22Rv1 (cell line): ENCODE measurements around the gene ACCS.

Source experiments
- H3K27ac ChIP-seq: fragments of 450-650 bp; 2 replicates; pipeline ENCODE4 v1.5.1; 2017
- ZFX ChIP-seq: fragments of 450-650 bp; IDR thresholded peaks from 2 replicates; pipeline ENCODE4 v1.6.1; 2017; ENCODE audit warnings: antibody characterized with exemption, borderline replicate concordance
- TF ChIP-seq, protein P1 (sequence below): fragments of 450-650 bp; IDR thresholded peaks from 2 replicates; pipeline ENCODE4 v1.5.1; 2017; ENCODE audit warnings: mild to moderate bottlenecking

The ACCS gene, protein sequence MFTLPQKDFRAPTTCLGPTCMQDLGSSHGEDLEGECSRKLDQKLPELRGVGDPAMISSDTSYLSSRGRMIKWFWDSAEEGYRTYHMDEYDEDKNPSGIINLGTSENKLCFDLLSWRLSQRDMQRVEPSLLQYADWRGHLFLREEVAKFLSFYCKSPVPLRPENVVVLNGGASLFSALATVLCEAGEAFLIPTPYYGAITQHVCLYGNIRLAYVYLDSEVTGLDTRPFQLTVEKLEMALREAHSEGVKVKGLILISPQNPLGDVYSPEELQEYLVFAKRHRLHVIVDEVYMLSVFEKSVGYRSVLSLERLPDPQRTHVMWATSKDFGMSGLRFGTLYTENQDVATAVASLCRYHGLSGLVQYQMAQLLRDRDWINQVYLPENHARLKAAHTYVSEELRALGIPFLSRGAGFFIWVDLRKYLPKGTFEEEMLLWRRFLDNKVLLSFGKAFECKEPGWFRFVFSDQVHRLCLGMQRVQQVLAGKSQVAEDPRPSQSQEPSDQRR

DNA sequence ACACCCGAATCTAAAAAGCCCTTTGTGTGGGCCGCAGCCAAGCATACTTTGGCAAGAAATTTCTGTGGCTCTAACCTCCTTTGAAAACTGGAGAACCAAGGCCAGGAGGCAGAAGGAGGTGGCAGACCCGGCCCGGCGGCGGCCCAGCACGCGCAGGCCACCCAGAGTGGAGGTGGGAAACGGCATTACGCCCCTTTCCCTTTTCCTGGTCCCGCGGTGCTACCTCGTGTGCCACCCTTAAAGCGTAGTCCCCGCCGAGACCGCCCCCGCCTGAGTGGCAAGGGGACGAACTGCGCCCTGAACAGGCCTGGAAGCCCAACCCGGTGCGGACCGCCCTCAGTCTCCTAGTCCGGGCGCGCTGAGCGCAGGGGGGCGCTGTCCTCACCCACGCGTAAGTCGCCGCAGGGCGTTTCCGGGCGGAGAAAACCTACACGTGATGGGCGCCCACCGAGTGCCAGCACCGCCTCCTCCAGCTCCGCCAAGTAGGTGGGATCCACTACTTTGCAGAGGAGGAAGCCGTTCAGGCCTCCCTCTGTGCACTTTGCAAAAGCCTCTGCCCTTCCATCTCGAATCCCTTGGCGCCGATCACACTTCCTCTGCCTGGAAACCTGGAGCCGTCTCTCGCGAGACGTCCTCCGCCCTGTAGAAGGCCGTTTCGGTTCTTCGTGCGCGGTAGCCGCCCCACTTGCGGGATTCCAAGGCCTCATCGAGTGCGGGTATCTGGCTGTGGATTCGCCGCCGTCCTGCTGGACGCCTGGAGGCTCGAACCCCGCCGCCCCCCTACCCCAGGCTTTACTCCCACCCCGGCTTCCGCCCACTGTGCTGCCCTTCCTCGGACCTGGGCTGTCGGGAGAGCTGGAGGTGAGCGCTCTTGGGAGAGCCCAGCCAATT, at the start of gene ACCS:
Gene ACCS, plus strand, starts transcription at position 430 of the 891 bp plus-strand sequence. CDS start 1,358 bp downstream, outside the sequence.
- H3K27ac ChIP-seq = peak within 1 kb of the TSS; percentile 79
- TF ChIP-seq, protein P1, sequence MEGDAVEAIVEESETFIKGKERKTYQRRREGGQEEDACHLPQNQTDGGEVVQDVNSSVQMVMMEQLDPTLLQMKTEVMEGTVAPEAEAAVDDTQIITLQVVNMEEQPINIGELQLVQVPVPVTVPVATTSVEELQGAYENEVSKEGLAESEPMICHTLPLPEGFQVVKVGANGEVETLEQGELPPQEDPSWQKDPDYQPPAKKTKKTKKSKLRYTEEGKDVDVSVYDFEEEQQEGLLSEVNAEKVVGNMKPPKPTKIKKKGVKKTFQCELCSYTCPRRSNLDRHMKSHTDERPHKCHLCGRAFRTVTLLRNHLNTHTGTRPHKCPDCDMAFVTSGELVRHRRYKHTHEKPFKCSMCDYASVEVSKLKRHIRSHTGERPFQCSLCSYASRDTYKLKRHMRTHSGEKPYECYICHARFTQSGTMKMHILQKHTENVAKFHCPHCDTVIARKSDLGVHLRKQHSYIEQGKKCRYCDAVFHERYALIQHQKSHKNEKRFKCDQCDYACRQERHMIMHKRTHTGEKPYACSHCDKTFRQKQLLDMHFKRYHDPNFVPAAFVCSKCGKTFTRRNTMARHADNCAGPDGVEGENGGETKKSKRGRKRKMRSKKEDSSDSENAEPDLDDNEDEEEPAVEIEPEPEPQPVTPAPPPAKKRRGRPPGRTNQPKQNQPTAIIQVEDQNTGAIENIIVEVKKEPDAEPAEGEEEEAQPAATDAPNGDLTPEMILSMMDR = peak; percentile 88
- TF ChIP-seq ZFX = no peak

DNA sequence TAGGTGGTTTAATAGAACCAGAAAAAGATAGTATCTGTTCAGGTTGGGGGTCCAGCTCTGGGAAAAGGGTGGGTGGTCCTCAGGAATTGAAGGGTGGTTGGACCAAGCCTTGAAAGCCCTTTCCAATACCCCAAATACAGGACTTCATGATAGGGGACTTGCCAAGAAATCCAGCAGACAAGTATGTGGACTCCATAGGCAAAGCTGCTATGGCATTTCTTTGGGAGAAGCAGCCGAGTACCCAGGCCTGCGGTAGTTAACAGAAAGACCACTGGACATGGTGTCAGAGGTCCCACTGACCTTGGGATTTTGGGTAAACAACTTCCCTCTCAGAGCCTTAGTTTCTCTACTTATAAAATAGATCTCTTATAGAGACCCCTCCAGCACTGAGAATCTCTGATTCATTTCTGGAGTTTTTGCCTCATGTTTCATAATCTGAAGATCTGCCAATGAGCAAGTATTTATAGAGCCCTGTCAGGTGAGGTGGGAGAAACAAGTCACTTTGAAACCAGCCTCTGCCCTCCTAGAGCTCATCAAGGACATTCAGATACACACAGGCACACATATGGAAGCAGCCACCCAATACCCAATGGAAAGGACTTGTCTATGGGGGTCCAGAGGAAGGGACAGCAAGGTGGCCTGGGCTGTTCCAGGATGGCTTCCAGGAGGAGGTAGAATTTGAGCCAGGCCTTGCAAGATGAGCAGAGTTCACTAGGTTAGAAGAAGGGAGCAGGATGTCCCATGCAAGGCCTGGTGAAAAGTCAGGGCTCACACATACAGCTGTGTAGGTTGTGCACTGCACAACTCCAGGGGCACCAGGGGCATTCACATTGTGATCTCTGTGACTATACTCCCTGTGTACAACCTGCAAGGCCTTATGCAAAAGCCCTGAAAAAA, 49.3 kb upstream of the ACCS start:
- no peak overlapping the region for H3K27ac ChIP-seq
- TF ChIP-seq ZFX = no peak
- TF ChIP-seq, protein P1 = no peak

DNA sequence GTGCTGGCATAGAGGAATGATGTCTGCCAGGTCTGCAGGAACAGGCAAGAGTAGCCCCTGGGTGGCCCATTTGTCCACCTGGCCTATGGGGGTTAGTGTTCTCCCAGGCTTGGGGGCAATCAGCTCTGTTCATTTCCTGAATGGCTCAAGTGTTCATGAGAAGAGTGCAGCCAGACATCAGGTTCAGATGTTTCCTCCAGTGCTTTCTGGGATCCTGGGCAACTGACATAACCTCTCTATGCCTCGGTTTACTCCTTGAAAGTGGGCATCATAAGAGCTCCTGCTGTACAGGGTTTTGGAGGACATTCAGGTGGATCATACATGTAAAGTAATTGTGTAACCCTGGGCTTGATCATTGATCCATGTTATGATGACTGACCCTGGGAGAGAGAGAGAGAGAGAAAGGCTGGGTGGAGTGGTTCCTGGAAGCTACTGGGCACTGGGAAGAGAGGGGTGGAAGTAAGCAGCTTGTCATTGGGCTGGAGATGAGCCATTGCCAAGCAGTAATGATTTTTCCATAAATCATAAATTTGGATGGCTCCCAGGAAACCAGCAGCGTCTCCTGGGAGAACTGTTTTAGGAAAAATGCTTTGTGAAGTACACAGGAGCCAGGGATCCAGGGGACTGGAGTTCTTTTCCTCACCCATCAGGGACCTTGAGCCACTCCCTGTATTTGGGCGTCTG, 48.5 kb upstream of the ACCS start:
- no peak overlapping the region for H3K27ac ChIP-seq
- TF ChIP-seq, protein P1 = no peak
- TF ChIP-seq ZFX = no peak

DNA sequence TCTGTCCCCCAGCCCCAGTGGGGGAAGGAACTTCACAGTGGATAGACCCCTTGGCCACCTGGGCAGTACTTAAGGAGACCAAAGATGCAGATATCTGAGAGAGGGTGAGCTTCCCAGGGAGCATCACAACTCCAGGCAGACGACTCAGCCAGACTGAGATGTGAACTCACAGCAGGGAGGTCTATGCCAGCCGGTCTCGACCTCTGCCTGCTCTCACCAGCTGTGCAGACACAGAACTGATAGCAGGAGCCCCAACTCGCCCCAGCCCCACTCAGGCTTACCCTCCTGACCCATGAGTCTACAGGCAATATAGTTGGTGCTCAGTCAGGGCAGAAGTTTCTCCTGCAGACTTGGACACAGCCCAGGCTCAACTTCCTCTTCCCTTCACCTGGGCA, 47.9 kb upstream of the ACCS start:
- TF ChIP-seq ZFX = no peak
- H3K27ac ChIP-seq = no peak overlapping the region

DNA sequence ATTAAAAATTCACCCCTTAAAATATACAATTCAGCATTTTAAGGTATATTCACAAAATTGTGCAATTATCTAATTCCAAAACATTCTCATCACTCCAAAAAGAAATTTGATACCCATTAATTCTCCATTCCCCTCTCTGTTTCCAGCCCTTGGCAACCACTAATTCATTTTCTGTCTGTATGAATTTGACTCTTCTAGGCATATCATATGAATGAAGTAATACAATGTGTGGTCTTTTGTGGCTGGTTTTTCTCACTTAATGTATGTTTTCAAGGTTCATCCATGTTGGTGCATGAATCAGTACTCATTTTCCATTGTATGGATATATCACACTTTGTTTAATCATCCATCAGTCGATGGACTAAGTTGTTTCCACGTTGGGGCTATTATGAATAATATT, 47.2 kb upstream of the ACCS start:
- no peak for TF ChIP-seq ZFX
- TF ChIP-seq, protein P1 = no peak
- no peak overlapping the region for H3K27ac ChIP-seq

DNA sequence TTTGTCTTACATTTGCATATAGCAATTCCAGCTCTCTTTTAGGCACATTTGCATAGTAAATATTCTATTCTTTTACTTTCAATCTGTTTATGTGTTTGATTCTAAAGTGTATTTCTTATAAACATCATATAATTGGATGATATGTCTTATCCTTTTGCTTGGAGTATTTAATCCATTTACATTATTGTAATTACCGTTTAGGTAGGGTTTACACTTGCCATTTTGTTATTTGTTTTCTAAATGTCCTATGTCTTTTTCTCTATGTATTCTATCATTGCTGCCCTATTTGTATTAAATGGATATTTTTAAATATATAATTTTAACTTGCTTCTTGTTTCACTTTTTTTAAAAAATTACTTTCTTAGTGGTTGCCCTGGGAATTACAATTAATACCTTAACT, 41.1 kb upstream of the ACCS start:
- H3K27ac ChIP-seq = no peak overlapping the region
- TF ChIP-seq ZFX = no peak
- TF ChIP-seq, protein P1 = no peak
